ENCODE measurements around the gene MPP4. TPM values are rescaled to one million over a fixed set of nuclear protein-coding genes. Genes with fewer than 3 reads are reported as not detected.
A peak's percentile ranks its signal among the peaks of the same experiment; 100 is the strongest.

MPP4 gene
- total and polyA plus RNA-seq, 2 of the 13 experiments (the other 11 are each of a cell fraction or from before 2014, with no cell fraction given): not detected

DNA sequence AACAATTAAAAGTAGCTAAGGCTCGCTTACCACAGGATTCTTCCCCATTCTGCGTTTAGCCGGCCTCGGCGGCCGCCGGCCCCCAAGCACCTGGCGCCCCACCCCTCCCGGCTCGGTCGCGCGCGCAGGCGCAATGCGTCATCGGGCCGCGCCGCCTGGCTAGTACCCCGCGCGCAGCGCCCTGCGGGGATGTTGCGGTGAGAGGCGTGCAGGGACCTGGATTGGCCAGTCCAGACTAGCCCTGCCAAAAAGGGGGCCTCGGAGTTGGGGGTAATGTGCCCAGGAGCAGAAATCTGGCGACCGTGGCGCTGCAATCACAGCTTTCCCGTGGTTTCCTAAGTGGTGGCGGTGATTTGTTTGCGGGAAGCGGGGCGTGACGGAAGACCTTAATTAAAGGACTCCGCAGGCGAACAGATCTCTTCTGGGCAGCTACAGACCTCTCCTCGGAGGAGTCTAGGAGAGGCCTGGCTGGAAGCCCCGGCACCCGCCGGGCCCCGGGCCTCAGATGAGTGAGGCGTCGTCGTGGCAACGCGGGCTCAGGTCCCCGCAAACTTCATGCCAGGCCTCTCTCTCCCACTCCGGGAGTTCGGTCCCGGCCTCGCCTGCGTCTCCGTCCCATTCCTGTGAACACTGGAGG lies 55.7 kb downstream of the MPP4 start (continued):
- no peak for TF ChIP-seq FOXP1 (IDR thresholded peaks at IDR 0.05)
- TF ChIP-seq FOXP1 (CRISPR knock-in tag; IDR thresholded peaks at IDR 0.05): no peak
- peak; percentile 57; the same call in 1 of the 2 replicates for TF ChIP-seq ISL2 (CRISPR knock-in tag; IDR thresholded peaks at IDR 0.05)
- no peak for TF ChIP-seq ZNF124 (CRISPR knock-in tag; IDR thresholded peaks at IDR 0.05)
- TF ChIP-seq ASH2L (IDR thresholded peaks at IDR 0.05; ENCODE audit: insufficient read length, low read depth, low read length): peak; percentile 99
- peak; percentile 49 for TF ChIP-seq ZNF781 (CRISPR knock-in tag; IDR thresholded peaks at IDR 0.05; ENCODE audit: borderline replicate concordance, not compliant biosample characterization)
- TF ChIP-seq AHR (CRISPR knock-in tag; IDR thresholded peaks at IDR 0.05): no peak
- TF ChIP-seq SCMH1 (CRISPR knock-in tag; IDR thresholded peaks at IDR 0.05; ENCODE audit: borderline replicate concordance): no peak
- no peak for TF ChIP-seq MBD4 (IDR thresholded peaks at IDR 0.05; ENCODE audit: borderline replicate concordance, low read length)
- TF ChIP-seq FOXK2 (IDR thresholded peaks at IDR 0.05): no peak
- no peak for TF ChIP-seq SKI (IDR thresholded peaks at IDR 0.05; ENCODE audit: partially characterized antibody)
- no peak for TF ChIP-seq ZBTB21 (CRISPR knock-in tag; IDR thresholded peaks at IDR 0.05)
- TF ChIP-seq, protein P1, sequence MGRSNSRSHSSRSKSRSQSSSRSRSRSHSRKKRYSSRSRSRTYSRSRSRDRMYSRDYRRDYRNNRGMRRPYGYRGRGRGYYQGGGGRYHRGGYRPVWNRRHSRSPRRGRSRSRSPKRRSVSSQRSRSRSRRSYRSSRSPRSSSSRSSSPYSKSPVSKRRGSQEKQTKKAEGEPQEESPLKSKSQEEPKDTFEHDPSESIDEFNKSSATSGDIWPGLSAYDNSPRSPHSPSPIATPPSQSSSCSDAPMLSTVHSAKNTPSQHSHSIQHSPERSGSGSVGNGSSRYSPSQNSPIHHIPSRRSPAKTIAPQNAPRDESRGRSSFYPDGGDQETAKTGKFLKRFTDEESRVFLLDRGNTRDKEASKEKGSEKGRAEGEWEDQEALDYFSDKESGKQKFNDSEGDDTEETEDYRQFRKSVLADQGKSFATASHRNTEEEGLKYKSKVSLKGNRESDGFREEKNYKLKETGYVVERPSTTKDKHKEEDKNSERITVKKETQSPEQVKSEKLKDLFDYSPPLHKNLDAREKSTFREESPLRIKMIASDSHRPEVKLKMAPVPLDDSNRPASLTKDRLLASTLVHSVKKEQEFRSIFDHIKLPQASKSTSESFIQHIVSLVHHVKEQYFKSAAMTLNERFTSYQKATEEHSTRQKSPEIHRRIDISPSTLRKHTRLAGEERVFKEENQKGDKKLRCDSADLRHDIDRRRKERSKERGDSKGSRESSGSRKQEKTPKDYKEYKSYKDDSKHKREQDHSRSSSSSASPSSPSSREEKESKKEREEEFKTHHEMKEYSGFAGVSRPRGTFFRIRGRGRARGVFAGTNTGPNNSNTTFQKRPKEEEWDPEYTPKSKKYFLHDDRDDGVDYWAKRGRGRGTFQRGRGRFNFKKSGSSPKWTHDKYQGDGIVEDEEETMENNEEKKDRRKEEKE (IDR thresholded peaks at IDR 0.05): no peak
- no peak; the same call in 1 of the 2 replicates for TF ChIP-seq STAG1 (CRISPR knock-in tag; IDR thresholded peaks at IDR 0.05)
- TF ChIP-seq ZNF614 (CRISPR knock-in tag; IDR thresholded peaks at IDR 0.05; ENCODE audit: borderline replicate concordance): no peak
- TF ChIP-seq NR1H2 (CRISPR knock-in tag; IDR thresholded peaks at IDR 0.05; ENCODE audit: borderline replicate concordance, low read depth): no peak; the same call in 1 of the 2 replicates
- TF ChIP-seq, protein P2, sequence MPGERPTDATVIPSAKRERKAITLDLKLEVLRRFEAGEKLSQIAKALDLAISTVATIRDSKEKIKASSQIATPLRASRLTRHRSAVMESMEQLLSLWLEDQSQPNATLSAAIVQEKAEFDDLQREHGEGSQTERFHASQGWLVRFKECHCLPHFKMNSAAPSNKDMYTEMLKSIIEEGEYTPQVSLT (CRISPR knock-in tag; IDR thresholded peaks at IDR 0.05; ENCODE audit: borderline replicate concordance, low read depth): no peak
- no peak for TF ChIP-seq CHD4 (IDR thresholded peaks at IDR 0.05; ENCODE audit: borderline replicate concordance, low read length)
- peak; percentile 73; the same call in 1 of the 2 replicates for TF ChIP-seq THYN1 (CRISPR knock-in tag; IDR thresholded peaks at IDR 0.05; ENCODE audit: borderline replicate concordance, low read depth)
- 0 out of 2 replicates have a peak, but pooled peaks have one; percentile 42 for TF ChIP-seq MAFG (CRISPR knock-in tag; IDR thresholded peaks at IDR 0.05)
- no peak for TF ChIP-seq FOSL2 (CRISPR knock-in tag; IDR thresholded peaks at IDR 0.05)
- 0 out of 2 replicates have a peak, but pooled peaks have one; percentile 65 for TF ChIP-seq ZNF451 (CRISPR knock-in tag; IDR thresholded peaks at IDR 0.05)
- TF ChIP-seq ZNF468 (CRISPR knock-in tag; IDR thresholded peaks at IDR 0.05): no peak
- TF ChIP-seq, protein P3, sequence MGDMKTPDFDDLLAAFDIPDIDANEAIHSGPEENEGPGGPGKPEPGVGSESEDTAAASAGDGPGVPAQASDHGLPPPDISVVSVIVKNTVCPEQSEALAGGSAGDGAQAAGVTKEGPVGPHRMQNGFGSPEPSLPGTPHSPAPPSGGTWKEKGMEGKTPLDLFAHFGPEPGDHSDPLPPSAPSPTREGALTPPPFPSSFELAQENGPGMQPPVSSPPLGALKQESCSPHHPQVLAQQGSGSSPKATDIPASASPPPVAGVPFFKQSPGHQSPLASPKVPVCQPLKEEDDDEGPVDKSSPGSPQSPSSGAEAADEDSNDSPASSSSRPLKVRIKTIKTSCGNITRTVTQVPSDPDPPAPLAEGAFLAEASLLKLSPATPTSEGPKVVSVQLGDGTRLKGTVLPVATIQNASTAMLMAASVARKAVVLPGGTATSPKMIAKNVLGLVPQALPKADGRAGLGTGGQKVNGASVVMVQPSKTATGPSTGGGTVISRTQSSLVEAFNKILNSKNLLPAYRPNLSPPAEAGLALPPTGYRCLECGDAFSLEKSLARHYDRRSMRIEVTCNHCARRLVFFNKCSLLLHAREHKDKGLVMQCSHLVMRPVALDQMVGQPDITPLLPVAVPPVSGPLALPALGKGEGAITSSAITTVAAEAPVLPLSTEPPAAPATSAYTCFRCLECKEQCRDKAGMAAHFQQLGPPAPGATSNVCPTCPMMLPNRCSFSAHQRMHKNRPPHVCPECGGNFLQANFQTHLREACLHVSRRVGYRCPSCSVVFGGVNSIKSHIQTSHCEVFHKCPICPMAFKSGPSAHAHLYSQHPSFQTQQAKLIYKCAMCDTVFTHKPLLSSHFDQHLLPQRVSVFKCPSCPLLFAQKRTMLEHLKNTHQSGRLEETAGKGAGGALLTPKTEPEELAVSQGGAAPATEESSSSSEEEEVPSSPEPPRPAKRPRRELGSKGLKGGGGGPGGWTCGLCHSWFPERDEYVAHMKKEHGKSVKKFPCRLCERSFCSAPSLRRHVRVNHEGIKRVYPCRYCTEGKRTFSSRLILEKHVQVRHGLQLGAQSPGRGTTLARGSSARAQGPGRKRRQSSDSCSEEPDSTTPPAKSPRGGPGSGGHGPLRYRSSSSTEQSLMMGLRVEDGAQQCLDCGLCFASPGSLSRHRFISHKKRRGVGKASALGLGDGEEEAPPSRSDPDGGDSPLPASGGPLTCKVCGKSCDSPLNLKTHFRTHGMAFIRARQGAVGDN (CRISPR knock-in tag; IDR thresholded peaks at IDR 0.05): peak; percentile 90
- no peak for TF ChIP-seq TBP (CRISPR knock-in tag; IDR thresholded peaks at IDR 0.05)
- no peak for TF ChIP-seq IKZF1 (IDR thresholded peaks at IDR 0.05)
